Activated naive CD8-positive, alpha-beta T cell treated with anti-CD3 and anti-CD28 coated beads, Interleukin-2, amount 10 ng/mL, durations not matched to agents 7 days and 5 days (primary cell): ENCODE data around the gene JPH2. TPM values are rescaled to one million over a fixed set of nuclear protein-coding genes. Genes with fewer than 3 reads are reported as not detected.
A peak's percentile ranks its signal among the peaks of the same experiment; 100 is the strongest.

Source experiments
- ATAC-seq: fragments of 150-1000 bp; cut with Tn5 transposase; one replicate; pipeline ENCODE4 v1.10.0; 2021; ENCODE audit warnings: low read depth, moderate library complexity
- POLR2A ChIA-PET: fragments of 350-600 bp; sonication (Branson Sonifier 250); formaldehyde crosslinking; loops from one replicate; lab custom pipeline; 2021; ENCODE audit warnings: antibody characterized with exemption; lab: Charles Lee
- DNase-seq: peaks from one replicate; pipeline ENCODE4 v3.0.0; 2021
- H3K27ac Mint-ChIP-seq: one replicate; pipeline ENCODE4 v1.8.0; 2022; ENCODE audit warnings: mild to moderate bottlenecking, mixed read lengths
- H3K27me3 Mint-ChIP-seq: one replicate; pipeline ENCODE4 v1.8.0; 2022; ENCODE audit warnings: mild to moderate bottlenecking, moderate library complexity, mixed read lengths
- H3K36me3 Mint-ChIP-seq: one replicate; pipeline ENCODE4 v1.8.0; 2021; ENCODE audit warnings: mild to moderate bottlenecking, mixed read lengths
- H3K4me1 Mint-ChIP-seq: one replicate; pipeline ENCODE4 v1.8.0; 2021; ENCODE audit warnings: mixed read lengths
- H3K4me3 Mint-ChIP-seq: one replicate; pipeline ENCODE4 v1.8.0; 2022; ENCODE audit warnings: mild to moderate bottlenecking, moderate library complexity, mixed read lengths
- H3K9me3 Mint-ChIP-seq: one replicate; pipeline ENCODE4 v1.8.0; 2021; ENCODE audit warnings: mixed read lengths
- total RNA-seq, 2 experiments: library from RNA; stranded (reverse); gene quantifications; one replicate each; pipeline ENCODE4 v1.2.3, GENCODE V29; 2021

JPH2 gene
- total RNA-seq, 2 experiments from 2014 or later = 0.36 to 0.37 TPM

DNA sequence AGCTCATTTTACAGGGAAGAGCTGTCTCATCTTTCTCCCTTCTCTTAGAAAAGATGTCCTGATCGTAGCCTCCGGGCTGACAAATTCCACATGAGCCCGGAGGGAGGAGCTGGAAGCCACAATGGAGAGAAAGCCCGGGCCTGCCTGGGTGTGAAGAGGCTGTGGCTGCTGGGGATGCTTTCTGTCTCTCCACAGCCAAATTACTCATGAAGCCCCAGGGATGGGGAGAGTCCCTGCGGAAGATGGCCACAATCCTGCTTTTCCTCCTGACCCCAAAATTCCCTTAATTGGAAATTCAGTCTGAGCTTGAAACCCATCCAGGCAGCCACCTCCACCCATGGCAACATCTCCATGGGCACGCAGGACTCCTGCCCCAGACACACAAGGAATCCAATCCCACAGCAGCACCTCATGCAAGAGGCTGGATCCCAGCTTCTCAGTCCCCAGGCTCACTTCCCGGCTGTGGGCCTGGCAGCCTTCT is 32.4 kb downstream of the JPH2 start:
- H3K9me3 Mint-ChIP-seq = peaks cover 4% of the 10 kb centered on the region
- POLR2A ChIA-PET = no interaction called here
- DNase-seq = no peak
- peaks cover 16% of the 10 kb centered on the region for H3K27me3 Mint-ChIP-seq
- no peak overlapping the region for H3K4me3 Mint-ChIP-seq
- peaks cover 6% of the 10 kb centered on the region for H3K4me1 Mint-ChIP-seq
- H3K36me3 Mint-ChIP-seq = no peaks in the 10 kb centered on the region
- no peak overlapping the region for H3K27ac Mint-ChIP-seq
- ATAC-seq = no peak

DNA sequence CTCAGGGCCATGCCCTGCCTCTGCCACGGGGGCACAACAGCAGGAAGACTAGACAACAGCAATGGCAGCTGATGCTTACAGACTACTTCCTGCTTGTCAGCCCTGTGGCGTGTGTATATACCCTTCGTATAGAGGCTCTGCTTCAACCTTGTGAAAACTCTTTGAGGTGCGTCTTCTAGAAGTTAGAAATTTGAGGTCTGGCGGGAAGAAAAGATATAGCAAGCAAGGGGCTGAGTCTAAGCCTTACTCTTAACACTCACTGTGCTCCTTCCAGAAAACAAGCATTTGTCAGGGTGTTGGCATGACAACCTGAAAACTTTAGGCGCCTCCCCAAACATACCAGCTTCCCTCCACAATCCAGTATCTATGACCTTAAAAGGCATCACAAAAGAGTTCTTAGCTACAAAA is 33.3 kb downstream of the JPH2 start:
- Mint-ChIP-seq H3K4me1 (peaks cover 6% of the 10 kb centered on the region), H3K27ac (peak overlapping the region; percentile 17), H3K4me3 (peak overlapping the region; percentile 4), H3K9me3 (peaks cover under 1% of the 10 kb centered on the region), H3K27me3 (peaks cover 12% of the 10 kb centered on the region), H3K36me3 (no peaks in the 10 kb centered on the region)
- ATAC-seq (peak; percentile 82), DNase-seq (no peak)
- POLR2A ChIA-PET = no interaction called here

DNA sequence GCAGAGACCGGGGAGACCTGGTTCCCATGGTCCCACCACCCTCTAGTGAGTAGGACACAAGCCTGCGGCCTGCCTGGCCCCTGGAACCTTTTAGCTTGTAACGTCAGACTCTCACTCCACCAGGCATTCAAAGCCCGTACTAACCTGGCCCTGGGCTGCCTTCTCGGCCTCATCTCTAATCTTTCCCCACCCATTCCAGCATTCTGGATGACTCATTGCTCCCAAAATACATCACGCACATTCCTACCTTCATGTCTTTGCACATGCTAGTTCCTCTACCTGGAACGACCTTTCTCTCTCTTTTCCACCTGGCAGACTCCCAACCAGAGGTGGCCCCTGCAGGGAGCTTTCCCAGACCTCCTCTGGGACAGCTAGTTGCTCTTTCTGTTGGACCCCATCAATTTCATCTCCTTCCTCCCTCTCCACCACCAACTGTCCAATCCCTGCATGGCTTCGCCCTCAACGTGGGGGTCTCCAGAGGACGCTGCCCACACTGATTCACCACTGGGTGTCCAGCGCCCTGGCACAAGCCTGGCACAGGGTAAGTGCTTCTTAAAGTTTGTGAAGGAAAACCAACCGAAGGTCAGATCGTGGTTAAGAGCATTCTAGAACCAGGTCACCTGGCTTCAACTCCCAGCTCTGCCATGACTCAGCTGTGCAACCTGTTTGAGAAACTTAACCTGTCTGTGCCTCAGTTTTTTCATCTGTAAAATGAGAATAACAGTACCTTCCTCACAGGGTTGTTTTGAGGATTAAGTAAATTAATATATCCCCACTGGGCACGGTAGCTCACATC is 35.2 kb downstream of the JPH2 start:
- no peaks in the 10 kb centered on the region for H3K9me3 Mint-ChIP-seq
- no peak overlapping the region for H3K27ac Mint-ChIP-seq
- DNase-seq (no peak), ATAC-seq (no peak)
- peaks cover 6% of the 10 kb centered on the region for H3K4me1 Mint-ChIP-seq
- no peaks in the 10 kb centered on the region for H3K36me3 Mint-ChIP-seq
- POLR2A ChIA-PET = interaction anchor here (0.5 kb wide), 1 partner anchor 223 kb away, joined by 4 read pairs; no protein-coding TSS in a partner anchor
- no peak overlapping the region for H3K4me3 Mint-ChIP-seq
- peaks cover 5% of the 10 kb centered on the region for H3K27me3 Mint-ChIP-seq

DNA sequence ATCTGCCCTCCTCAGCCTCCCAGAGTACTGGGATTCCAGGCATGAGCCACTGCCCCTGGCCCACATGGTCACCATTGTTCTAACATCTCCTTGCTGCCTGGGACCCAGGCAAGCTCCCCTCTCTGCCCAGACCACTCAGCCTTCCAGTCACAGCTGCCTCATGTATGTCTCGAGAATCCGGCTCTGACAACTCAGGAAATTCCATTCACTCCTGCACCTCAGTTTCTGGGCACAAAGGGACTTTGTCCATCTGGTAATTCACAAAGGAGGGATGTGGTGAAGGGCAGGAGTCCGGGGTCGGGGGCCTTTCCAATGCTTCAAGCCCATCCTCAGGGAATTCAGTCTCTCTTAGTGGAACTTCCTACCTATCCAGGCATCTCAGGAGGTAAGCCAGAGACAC is 40.7 kb downstream of the JPH2 start:
- ATAC-seq (no peak), DNase-seq (no peak)
- Mint-ChIP-seq H3K36me3 (no peaks in the 10 kb centered on the region), H3K4me1 (no peaks in the 10 kb centered on the region), H3K9me3 (no peaks in the 10 kb centered on the region), H3K27me3 (peaks cover 6% of the 10 kb centered on the region), H3K27ac (no peak overlapping the region), H3K4me3 (no peak overlapping the region)
- POLR2A ChIA-PET = no interaction called here

DNA sequence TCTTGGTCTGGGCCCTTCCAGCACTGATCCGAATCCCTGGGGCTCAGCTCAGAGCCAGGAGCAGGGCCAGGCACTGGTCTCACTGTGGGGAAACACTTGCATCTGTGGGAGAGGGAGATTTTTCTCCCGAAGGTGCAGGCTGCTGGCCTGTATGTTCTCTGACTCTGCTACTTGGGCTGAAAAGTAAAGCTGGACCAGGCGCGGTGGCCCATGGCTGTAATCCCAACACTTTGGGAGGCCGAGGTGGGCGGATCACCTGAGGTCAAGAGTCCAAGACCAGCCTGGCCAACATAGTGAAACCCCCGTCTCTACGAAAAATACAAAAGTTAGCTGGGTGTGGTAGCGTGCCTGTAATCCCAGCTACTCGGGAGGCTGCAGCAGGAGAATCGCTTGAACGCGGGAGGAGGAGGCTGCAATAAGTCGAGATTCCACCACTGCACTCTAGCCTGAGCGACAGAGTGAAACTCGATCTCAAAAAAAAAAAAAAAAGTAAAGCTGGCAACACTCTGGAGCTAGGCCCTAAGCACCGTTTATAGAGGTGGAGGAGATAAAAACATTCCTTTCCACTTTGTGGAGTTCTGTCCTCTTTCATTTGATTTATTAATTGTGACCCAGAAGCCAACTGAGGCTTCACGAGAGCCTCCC is 41.7 kb downstream of the JPH2 start:
- no peaks in the 10 kb centered on the region for H3K36me3 Mint-ChIP-seq
- POLR2A ChIA-PET = no interaction called here
- H3K27me3 Mint-ChIP-seq = peaks cover 10% of the 10 kb centered on the region

DNA sequence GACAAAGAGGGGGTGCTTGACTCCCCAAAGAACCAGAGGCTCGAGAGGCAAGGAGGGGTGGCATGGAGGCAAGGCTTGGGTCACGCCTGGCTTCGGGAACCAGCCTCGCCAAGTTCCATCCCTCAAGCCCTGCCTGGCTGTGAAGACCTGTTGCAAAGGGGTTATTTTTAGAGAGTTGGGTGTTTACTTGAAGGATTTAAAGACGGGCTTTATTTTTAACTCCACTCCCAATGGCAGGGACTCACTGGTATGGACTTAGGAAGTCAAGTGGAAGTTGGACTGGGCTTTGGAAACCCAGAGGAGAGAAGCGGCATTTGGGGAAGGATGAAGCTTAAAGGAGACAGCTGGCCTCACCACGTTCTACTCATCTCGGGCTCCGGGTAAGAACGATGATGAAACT is 43.1 kb downstream of the JPH2 start:
- Mint-ChIP-seq H3K4me3 (no peak overlapping the region), H3K27me3 (peaks cover 12% of the 10 kb centered on the region), H3K36me3 (no peaks in the 10 kb centered on the region), H3K27ac (no peak overlapping the region), H3K9me3 (no peaks in the 10 kb centered on the region), H3K4me1 (no peaks in the 10 kb centered on the region)
- no peak for ATAC-seq
- POLR2A ChIA-PET = no interaction called here
- no peak for DNase-seq

More for the DNA sequence above, 41.7 kb downstream of the JPH2 start:
- H3K9me3 Mint-ChIP-seq = no peaks in the 10 kb centered on the region
- no peak for DNase-seq
- no peak overlapping the region for H3K27ac Mint-ChIP-seq
- H3K4me3 Mint-ChIP-seq = no peak overlapping the region
- no peak for ATAC-seq
- H3K4me1 Mint-ChIP-seq = no peaks in the 10 kb centered on the region

DNA sequence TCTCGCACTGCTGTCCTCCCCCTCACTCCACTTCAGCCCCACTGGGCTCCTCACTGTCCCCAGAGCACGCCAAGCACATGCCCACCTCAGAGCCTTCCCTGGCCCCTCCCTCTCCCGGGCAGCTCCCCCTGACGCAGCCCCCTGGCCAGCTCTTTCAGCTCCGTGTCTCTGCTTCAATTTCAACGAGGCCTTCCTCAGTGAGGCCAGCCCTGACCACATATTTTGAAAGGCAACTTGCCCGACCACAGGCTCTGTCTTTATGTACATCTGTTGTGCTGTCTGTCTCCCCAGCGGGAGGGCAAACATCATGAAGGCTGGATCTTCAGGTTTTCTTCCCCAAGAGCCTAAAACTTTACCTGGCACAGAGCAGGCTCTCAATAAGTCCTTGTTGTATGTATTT is 44.6 kb downstream of the JPH2 start:
- Mint-ChIP-seq H3K9me3 (no peaks in the 10 kb centered on the region), H3K4me1 (no peaks in the 10 kb centered on the region), H3K4me3 (no peak overlapping the region), H3K27ac (no peak overlapping the region), H3K36me3 (no peaks in the 10 kb centered on the region), H3K27me3 (peaks cover 16% of the 10 kb centered on the region)
- POLR2A ChIA-PET = no interaction called here
- ATAC-seq = no peak
- no peak for DNase-seq

DNA sequence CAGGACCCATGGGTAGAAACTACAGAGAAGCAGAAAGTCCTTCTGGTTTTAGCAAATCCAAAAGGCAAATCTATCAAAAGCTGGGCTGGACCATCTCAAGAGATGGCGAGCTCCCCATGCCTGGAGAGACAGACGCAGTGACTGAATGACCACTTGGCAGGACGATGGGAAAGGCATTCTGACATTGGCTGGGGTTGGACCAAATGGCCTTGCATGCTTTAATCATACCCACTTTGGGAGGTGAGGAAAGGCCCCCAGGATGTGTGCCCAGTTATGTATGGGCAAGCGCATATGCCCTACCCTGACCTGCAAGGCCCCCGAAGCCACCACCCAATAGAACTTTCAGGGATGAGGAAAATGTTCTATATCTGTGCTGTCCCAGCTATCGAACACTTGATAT is 45.1 kb downstream of the JPH2 start:
- POLR2A ChIA-PET = no interaction called here
- Mint-ChIP-seq H3K27ac (no peak overlapping the region), H3K36me3 (no peaks in the 10 kb centered on the region), H3K9me3 (no peaks in the 10 kb centered on the region), H3K4me3 (no peak overlapping the region), H3K4me1 (no peaks in the 10 kb centered on the region), H3K27me3 (peaks cover 16% of the 10 kb centered on the region)
- ATAC-seq (no peak), DNase-seq (no peak)

DNA sequence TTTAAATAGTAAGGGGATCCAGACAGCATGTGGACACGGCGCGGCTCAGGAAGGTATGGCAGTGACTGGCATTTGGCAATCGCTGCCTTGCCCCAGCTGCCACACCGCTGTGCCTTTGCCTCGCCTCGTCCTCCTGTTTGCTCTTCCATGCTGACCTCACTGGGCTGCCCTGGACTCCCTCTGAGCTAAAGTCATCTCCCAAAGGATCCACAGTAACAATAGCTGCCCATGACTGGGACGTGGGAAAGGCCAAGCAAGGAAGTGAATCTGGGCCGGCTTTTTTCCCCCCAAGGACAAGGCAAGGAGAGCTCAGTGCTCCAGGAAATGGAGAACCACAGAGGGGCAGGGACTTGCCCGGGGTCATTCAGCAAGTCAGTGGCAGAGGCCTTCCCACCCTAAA is 48.1 kb downstream of the JPH2 start:
- no peak overlapping the region for H3K4me3 Mint-ChIP-seq
- no peaks in the 10 kb centered on the region for H3K36me3 Mint-ChIP-seq
- no peaks in the 10 kb centered on the region for H3K9me3 Mint-ChIP-seq

DNA sequence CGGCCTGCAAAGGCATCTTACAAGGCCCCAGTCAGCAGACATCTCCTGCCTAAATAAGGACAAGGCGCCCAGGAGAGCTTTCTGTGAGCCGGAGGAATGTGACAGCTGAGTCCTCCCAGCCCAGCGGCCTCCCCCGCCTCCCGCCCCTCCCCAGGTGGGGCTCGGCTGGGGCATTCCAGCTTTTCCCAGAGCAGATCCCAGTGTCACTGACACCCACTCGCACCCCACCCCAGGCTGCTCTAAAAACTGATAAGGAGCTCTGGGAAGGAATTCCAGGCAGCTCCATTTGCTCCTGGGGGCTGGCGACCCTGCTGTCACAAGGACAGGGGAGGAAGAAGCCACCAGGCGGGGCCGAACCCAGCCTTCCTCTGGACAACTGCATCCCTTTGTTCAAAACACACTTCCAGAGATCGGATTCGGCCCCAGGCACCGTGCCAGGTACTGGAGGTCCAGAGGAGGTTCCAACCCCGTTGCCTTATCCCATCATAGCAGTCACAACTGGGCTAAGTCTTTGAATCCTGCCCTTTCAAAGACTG is 49.7 kb downstream of the JPH2 start:
- H3K36me3 Mint-ChIP-seq = no peaks in the 10 kb centered on the region
- no peaks in the 10 kb centered on the region for H3K4me1 Mint-ChIP-seq
- ATAC-seq (no peak), DNase-seq (no peak)
- POLR2A ChIA-PET = no interaction called here
- no peaks in the 10 kb centered on the region for H3K9me3 Mint-ChIP-seq
- H3K4me3 Mint-ChIP-seq = no peak overlapping the region
- H3K27ac Mint-ChIP-seq = no peak overlapping the region
- H3K27me3 Mint-ChIP-seq = peaks cover 11% of the 10 kb centered on the region

More for the DNA sequence above, 48.1 kb downstream of the JPH2 start:
- POLR2A ChIA-PET = no interaction called here
- peaks cover 16% of the 10 kb centered on the region for H3K27me3 Mint-ChIP-seq
- H3K27ac Mint-ChIP-seq = no peak overlapping the region
- no peak for DNase-seq
- no peak for ATAC-seq
- no peaks in the 10 kb centered on the region for H3K4me1 Mint-ChIP-seq

DNA sequence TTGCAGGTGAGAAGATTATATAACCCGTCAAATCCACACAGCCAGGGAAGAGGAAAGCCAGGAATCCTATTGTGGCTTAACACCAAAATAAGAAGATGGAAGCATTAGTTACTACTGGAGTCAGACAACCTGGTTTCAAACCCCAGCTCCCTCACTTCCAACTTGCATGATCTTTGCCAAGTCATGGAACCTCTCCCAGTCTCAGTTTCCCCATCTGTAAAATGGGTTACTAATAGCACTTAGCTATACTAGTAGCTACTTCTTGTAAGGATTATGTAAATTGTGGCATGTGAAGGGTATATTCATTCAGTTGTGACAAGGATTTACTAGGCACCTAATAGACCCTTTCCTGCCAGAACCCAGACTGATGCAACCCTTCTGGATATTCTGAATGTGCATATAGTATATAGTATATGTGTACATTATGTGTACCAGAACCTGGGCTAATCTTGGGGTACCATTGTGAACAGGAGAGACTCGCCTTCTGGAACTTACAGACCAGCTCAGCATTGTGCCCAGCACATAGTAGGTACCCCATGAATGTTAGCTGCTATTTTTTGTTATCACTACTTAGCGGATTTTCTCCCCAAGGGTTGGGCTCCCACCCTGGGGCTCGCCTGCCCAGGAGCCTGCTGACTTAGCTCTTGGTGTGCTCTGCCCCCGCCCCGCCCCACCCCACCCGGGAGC is 50.3 kb downstream of the JPH2 start:
- H3K27me3 Mint-ChIP-seq = peaks cover 10% of the 10 kb centered on the region
- DNase-seq = no peak
- no peak overlapping the region for H3K4me3 Mint-ChIP-seq
- H3K4me1 Mint-ChIP-seq = no peaks in the 10 kb centered on the region
- H3K9me3 Mint-ChIP-seq = no peaks in the 10 kb centered on the region
- H3K36me3 Mint-ChIP-seq = no peaks in the 10 kb centered on the region
- no peak for ATAC-seq
- POLR2A ChIA-PET = interaction anchor here (1.0 kb wide), 1 partner anchor 131 kb away, joined by 4 read pairs; no protein-coding TSS in a partner anchor
- H3K27ac Mint-ChIP-seq = no peak overlapping the region

DNA sequence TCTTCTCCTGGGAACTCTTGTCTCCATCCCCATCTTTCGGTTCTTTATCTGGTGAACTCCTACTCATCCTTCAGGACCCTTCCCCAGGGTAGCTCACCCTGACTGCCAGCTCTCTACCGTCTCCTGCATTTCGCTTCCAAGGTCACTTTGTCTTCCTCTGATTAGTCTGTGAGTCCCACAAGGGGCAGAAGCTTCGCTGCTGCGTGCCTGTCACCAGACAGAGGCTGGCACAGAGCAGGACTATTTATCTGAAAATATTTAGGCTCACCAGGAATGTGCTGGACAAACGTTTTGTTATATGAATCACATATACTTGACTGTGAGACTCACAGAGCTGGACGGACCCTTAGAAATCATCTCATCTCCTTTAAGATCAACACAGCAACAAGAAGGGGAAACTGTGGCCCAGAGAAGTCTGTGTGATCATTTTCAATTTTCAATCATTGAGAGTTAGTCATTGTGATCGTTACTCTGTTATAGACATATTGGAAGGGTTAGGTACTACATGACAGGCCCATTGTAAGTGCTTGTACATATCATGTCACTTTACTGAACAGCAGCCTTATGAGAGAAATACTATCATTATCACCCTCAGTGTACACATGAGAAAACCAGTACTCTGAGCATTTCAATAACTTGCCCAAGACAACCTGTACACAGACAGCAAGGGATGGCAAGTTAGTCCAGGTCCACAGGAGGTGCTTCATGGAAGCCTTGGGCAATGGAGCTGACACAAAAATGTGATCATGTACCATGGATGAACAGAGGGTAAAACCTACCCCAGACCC is 51.4 kb downstream of the JPH2 start:
- POLR2A ChIA-PET = interaction anchor here (0.6 kb wide), 1 partner anchor 83 kb away, joined by 3 read pairs; no protein-coding TSS in a partner anchor
- H3K4me1 Mint-ChIP-seq = no peaks in the 10 kb centered on the region
- no peaks in the 10 kb centered on the region for H3K9me3 Mint-ChIP-seq
- peaks cover 9% of the 10 kb centered on the region for H3K27me3 Mint-ChIP-seq
- no peak overlapping the region for H3K4me3 Mint-ChIP-seq
- no peak overlapping the region for H3K27ac Mint-ChIP-seq
- no peaks in the 10 kb centered on the region for H3K36me3 Mint-ChIP-seq
- ATAC-seq = peak; percentile 46
- DNase-seq = no peak

DNA sequence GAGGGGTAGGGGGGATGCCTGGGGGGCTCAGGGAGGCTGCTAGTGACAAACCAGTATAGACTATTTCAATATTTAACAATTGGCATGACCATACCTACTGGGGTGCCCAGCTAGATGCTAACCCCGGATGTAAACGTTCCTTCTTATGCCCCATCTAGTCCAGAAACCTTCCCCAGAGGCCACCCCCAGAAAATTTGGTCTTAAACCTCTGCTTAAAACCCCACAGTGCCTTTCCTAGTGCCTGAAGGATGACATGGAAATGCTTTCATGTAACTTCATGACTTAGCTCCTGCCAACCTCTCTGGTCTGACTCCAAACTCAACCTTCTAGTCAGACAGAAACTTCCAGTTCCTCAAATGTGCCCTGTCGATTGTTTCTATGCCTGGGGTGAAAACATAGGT is 52.0 kb downstream of the JPH2 start:
- no peaks in the 10 kb centered on the region for H3K9me3 Mint-ChIP-seq
- DNase-seq = no peak
- no peak overlapping the region for H3K27ac Mint-ChIP-seq
- POLR2A ChIA-PET = no interaction called here
- ATAC-seq = peak; percentile 68
- no peaks in the 10 kb centered on the region for H3K4me1 Mint-ChIP-seq
- peaks cover 8% of the 10 kb centered on the region for H3K27me3 Mint-ChIP-seq
- H3K36me3 Mint-ChIP-seq = no peaks in the 10 kb centered on the region
- no peak overlapping the region for H3K4me3 Mint-ChIP-seq
